GM18861 (cell line): ENCODE measurements around the gene CWC22.

Experiments used
- ATAC-seq: cut with Tn5 transposase; IDR thresholded peaks from one replicate; pipeline ENCODE4 v1.9.1; 2021; ENCODE audit not compliant: unreplicated experiment

Gene CWC22

GRCh38 chr2:179900655-179901054 is 106.4 kb downstream of the CWC22 start:
- ATAC-seq = no peak

GRCh38 chr2:179899666-179900065 is 107.4 kb downstream of the CWC22 start:
- no peak for ATAC-seq

GRCh38 chr2:179898873-179899272 is 108.2 kb downstream of the CWC22 start:
- ATAC-seq = peak; percentile 75
